ENCODE results near the gene RASA3.
"Not testable (repeated sequence)": the region's sequence is repeated elsewhere in the genome, so short reads cannot be mapped to it uniquely, and the experiment has no call there.

RASA3 gene

GRCh38 chr13:114107686-114108081, 24.7 kb downstream of the RASA3 start:
- peaks cover 6% of the 10 kb centered on the region for H3K36me3 ChIP-seq (ENCODE audit: insufficient read depth, low read length)
- H3K27me3 ChIP-seq (ENCODE audit: insufficient read depth, low read length): no peaks in the 10 kb centered on the region
- H3K9me3 ChIP-seq (ENCODE audit: low read length): no peaks in the 10 kb centered on the region
- no peak overlapping the region for H2AFZ ChIP-seq (ENCODE audit: low read depth, low read length)
- H3K4me1 ChIP-seq (ENCODE audit: insufficient read depth, low read length): peaks cover 34% of the 10 kb centered on the region
- no peak overlapping the region for H3K4me3 ChIP-seq (ENCODE audit: low read length)

- Histone ChIP-seq H3K36me3 (ENCODE audit: insufficient read depth, low read length) (peaks cover 6% of the 10 kb centered on the region), H2AFZ (ENCODE audit: low read depth, low read length) (no peak overlapping the region), H3K4me3 (ENCODE audit: low read length) (no peak overlapping the region), H3K4me1 (ENCODE audit: insufficient read depth, low read length) (peaks cover 28% of the 10 kb centered on the region), H3K9me3 (ENCODE audit: low read length) (no peaks in the 10 kb centered on the region), H3K27me3 (ENCODE audit: insufficient read depth, low read length) (no peaks in the 10 kb centered on the region)
These were observed 25.3 kb downstream of the RASA3 start for GRCh38 chr13:114106991-114107685.

- Histone ChIP-seq H3K9me3 (ENCODE audit: low read length) (no peaks in the 10 kb centered on the region), H3K4me1 (ENCODE audit: insufficient read depth, low read length) (peaks cover 22% of the 10 kb centered on the region), H3K36me3 (ENCODE audit: insufficient read depth, low read length) (peaks cover 6% of the 10 kb centered on the region), H3K27me3 (ENCODE audit: insufficient read depth, low read length) (no peaks in the 10 kb centered on the region), H2AFZ (ENCODE audit: low read depth, low read length) (no peak overlapping the region), H3K4me3 (ENCODE audit: low read length) (no peak overlapping the region)
These were observed 25.9 kb downstream of the RASA3 start for GRCh38 chr13:114106526-114106925.

GRCh38 chr13:114105521-114106225, 26.8 kb downstream of the RASA3 start:
- Histone ChIP-seq H3K36me3 (ENCODE audit: insufficient read depth, low read length) (peaks cover 6% of the 10 kb centered on the region), H3K27me3 (ENCODE audit: insufficient read depth, low read length) (no peaks in the 10 kb centered on the region), H3K9me3 (ENCODE audit: low read length) (no peaks in the 10 kb centered on the region), H2AFZ (ENCODE audit: low read depth, low read length) (no peak overlapping the region), H3K4me1 (ENCODE audit: insufficient read depth, low read length) (peaks cover 18% of the 10 kb centered on the region), H3K4me3 (ENCODE audit: low read length) (no peak overlapping the region)

DNA sequence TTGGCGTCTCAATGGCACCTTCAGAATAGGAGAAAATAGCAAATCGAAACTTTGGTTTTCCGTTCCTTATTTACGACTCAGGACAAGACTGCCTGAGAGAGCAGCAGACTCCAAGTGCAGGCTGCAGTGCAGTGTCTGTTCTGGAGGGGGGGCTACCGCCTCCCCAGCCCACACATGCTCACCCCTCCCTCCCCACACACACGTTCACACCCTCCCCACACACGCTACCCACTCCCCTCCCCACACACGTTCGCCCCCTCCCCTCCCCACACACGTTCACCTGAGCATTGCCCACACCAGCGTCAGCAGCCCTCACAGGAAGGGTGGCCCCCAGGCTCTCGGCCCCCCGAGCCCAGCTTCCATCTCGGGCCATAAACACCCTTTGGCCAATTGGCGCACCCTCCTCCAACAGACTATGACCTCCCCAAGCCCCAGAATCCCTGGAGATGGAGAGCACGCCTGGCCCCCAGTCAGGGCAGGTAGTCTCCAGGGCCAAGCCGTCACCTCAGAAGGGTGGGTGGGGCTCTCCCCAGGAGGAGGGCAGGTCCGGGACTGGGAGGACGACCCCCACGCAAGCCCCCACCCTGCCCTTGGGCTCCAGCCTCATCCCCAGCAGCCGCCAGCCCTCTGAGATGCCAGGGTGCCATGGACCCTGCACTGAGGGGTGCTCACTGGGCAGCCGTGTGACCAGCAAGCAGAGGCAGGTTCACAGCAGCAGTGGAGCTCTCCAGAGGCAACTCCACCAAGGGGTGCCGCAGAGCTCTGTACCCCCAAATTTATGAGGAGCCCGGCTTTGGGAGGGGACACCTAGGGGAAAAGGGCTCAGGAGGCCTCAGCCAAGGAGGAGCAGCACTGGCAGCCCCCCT, 27.5 kb downstream of the RASA3 start:
- H3K9me3 ChIP-seq (ENCODE audit: low read length): no peaks in the 10 kb centered on the region
- no peaks in the 10 kb centered on the region for H3K27me3 ChIP-seq (ENCODE audit: insufficient read depth, low read length)
- peaks cover 12% of the 10 kb centered on the region for H3K4me1 ChIP-seq (ENCODE audit: insufficient read depth, low read length)
- H3K36me3 ChIP-seq (ENCODE audit: insufficient read depth, low read length): peaks cover 6% of the 10 kb centered on the region
- no peak overlapping the region for H3K4me3 ChIP-seq (ENCODE audit: low read length)
- no peak overlapping the region for H2AFZ ChIP-seq (ENCODE audit: low read depth, low read length)

DNA sequence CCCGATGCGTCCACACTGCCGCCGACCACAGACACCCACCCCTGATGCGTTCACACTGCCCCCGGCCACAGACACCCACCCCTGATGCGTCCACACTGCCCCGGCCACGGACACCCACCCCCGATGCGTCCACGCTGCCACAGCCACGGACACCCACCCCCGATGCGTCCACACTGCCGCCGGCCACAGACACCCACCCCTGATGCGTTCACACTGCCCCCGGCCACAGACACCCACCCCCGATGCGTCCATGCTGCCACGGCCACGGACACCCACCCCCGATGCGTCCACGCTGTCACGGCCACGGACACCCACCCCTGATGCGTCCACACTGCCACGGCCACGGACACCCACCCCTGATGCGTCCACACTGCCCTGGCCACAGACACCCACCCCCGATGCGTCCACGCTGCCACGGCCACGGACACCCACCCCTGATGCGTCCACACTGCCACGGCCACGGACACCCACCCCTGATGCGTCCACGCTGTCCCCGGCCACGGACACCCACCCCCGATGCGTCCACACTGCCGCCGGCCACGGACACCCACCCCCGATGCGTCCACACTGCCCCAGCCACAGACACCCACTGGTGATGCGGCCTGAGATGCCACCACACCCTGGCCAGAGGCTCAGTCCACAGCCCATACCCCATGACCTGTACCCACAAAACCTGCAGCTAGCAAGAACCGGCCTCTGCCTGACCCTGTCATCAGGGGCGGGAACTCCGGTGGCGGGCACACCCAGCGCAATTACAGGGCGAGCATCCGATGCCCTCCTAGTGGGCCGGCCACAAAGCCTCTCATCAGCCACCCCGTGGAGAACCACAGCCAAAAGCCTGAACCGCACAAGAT, 28.4 kb downstream of the RASA3 start:
- Histone ChIP-seq H3K4me1 (ENCODE audit: insufficient read depth, low read length) (peaks cover 8% of the 10 kb centered on the region), H3K4me3 (ENCODE audit: low read length) (no peak overlapping the region), H3K27me3 (ENCODE audit: insufficient read depth, low read length) (no peaks in the 10 kb centered on the region), H3K36me3 (ENCODE audit: insufficient read depth, low read length) (peaks cover 6% of the 10 kb centered on the region), H2AFZ (ENCODE audit: low read depth, low read length) (no peak overlapping the region), H3K9me3 (ENCODE audit: low read length) (no peaks in the 10 kb centered on the region)

DNA sequence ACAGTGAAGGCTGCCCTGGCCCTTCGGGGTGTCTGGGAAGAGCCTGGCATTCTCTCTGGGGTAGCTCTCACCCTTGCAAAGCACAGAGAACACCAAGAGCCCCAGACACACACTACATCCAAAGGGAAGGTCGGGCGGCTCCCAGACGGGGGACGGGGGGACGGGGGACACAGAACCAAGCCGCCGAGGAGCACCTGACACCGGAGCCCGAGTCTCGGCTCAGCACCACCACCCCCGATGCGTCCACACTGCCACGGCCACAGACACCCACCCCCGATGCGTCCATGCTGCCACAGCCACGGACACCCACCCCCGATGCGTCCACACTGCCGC, 29.2 kb downstream of the RASA3 start:
- H3K27me3 ChIP-seq (ENCODE audit: insufficient read depth, low read length); H3K4me3 ChIP-seq (ENCODE audit: low read length); H2AFZ ChIP-seq (ENCODE audit: low read depth, low read length); H3K36me3 ChIP-seq (ENCODE audit: insufficient read depth, low read length); H3K9me3 ChIP-seq (ENCODE audit: low read length): not testable (repeated sequence)
- H3K4me1 ChIP-seq (ENCODE audit: insufficient read depth, low read length): peaks cover 12% of the 10 kb centered on the region

DNA sequence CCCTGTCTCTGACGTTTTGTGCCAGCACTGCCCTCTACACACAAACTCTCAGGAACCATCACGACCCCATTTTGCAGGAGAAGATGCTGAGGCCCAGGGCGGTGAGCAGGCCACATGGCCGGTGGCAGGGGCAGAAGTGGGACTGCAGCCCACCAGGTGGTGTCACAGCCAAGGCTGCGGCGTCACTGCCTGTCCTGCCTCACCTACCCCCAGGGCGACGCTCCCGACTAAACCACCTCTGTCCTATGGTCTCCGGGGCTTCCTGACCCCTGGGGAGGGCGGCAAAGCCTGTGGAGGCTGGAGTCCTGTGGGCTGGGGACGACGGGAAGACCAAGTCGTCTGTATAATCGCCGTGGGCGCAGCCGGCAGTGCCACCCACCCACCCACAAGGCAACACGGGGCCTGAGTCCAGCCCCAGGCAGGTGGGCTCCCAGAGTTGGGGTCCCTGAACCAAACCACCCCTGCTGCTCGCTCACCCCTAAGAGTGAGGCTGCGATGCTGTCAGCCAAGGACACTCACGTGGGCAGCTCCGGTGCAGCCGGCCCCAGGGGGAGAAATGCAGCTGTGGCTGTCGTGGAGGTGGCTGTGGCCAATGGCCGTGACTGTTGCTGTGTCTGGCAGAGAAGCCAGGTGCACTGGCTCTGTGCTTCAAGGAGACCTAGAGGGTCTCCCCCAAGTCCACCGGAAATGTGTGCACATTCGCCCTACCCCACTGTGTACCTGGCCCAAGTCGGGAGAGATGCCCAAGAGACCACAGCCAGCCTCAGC, 29.7 kb downstream of the RASA3 start:
- peaks cover 17% of the 10 kb centered on the region for H3K4me1 ChIP-seq (ENCODE audit: insufficient read depth, low read length)
- no peaks in the 10 kb centered on the region for H3K27me3 ChIP-seq (ENCODE audit: insufficient read depth, low read length)
- no peak overlapping the region for H2AFZ ChIP-seq (ENCODE audit: low read depth, low read length)

DNA sequence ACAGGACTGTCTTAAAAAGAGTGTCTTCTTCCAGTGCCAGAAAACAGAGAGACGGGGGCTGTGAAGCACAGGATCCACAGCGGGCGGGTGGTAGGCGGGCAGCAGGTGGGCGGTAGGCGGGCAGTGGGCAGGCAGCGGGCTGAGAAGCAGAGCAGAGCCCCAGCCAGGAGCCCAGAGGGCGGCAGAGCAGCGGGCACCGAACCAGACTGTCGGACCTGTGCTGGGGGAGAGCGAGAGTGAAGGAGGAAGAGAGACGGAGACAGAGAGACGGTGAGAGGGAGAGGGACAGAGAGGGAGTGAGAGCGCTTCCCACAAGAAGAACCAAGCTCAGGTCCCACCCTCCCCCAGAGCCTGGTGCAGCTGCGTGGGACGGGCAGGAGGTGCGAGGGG, 30.3 kb downstream of the RASA3 start:
- Histone ChIP-seq H3K36me3 (ENCODE audit: insufficient read depth, low read length) (peaks cover 3% of the 10 kb centered on the region), H2AFZ (ENCODE audit: low read depth, low read length) (no peak overlapping the region), H3K4me3 (ENCODE audit: low read length) (no peak overlapping the region), H3K4me1 (ENCODE audit: insufficient read depth, low read length) (peaks cover 23% of the 10 kb centered on the region), H3K27me3 (ENCODE audit: insufficient read depth, low read length) (no peaks in the 10 kb centered on the region), H3K9me3 (ENCODE audit: low read length) (no peaks in the 10 kb centered on the region)

More for the DNA sequence above, 29.7 kb downstream of the RASA3 start:
- peaks cover 4% of the 10 kb centered on the region for H3K36me3 ChIP-seq (ENCODE audit: insufficient read depth, low read length)
- no peak overlapping the region for H3K4me3 ChIP-seq (ENCODE audit: low read length)
- no peaks in the 10 kb centered on the region for H3K9me3 ChIP-seq (ENCODE audit: low read length)

DNA sequence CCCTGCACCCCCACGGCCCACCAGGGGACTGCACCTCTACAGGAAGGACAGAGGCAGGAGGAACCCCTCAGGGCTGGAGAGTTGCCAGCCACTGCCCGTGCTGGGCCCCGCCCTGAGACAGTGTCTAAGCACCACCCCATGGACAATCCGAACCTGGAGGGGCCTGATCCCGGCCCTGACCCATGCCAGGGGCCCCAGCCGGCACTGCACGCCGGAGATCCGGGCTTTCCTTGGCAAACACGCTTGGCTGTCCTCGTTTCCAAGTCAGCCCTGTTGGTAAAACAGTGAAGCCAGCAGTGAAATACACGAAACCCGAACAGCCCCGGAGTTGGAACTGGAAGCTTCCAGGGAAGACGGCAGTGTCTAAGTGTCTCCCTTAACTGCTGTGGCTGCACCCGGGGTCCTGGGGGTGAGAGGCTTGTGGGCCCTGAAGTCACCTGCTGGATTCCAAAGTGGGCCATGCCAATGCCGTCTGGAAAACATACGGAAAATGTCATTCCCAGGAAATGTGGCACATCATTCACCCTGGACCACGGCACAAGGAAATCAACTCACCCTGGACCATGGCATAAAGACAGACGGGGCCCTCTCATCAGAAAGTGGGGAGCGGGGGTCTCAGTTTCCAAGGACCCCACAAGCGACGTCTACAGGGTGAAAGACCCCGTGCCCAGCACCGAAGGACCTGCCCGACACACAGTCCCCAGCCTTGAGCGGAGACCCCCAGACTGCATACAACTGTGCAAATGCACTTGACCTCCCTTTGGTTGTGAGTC, 30.9 kb downstream of the RASA3 start:
- Histone ChIP-seq H3K36me3 (ENCODE audit: insufficient read depth, low read length) (no peaks in the 10 kb centered on the region), H3K27me3 (ENCODE audit: insufficient read depth, low read length) (no peaks in the 10 kb centered on the region), H3K9me3 (ENCODE audit: low read length) (no peaks in the 10 kb centered on the region), H3K4me3 (ENCODE audit: low read length) (no peak overlapping the region), H2AFZ (ENCODE audit: low read depth, low read length) (no peak overlapping the region), H3K4me1 (ENCODE audit: insufficient read depth, low read length) (peaks cover 25% of the 10 kb centered on the region)

DNA sequence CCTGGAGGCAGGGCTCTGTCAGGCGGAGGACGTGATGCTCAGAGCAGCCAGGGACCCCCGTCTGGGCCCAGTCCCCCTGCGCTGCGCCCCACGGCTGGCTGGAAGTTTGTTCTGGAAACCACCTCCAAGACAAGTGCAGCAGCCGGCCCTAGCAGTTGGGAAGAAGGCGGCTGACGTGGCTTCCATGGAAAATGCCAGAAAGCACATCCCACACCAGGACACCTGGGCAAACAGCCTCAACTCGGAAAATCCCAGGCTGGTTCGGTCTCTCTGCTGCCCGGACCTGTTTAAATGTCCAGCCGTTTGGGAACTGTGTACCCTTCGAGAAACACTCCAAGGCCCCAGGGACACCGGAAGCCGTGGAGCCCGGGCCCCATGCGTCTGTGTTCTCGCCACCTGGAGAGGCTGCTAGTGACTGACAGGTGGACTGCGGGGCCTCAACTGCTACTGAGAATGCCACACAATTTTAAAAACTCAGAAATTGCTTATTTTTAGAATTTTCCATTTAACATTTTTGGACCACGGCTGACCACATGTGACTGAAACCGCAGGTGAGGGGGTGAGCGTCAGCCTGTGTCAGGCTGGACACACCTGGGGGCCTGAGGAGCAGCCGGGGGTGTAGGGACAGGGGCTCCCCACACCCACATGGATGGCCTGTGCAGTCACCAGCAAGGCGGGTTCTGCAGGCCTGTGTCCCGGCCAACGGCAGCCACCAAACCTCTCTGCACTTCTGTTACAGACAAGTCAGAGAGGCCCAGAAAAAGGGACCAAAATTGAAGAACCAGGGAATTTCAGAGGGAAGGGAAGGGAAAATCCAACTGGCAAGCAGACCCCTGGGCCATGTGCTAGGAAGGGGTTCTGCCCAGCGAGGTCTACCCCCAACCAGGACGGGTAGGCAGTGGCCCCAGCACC, 31.7 kb downstream of the RASA3 start:
- H3K4me1 ChIP-seq (ENCODE audit: insufficient read depth, low read length): peaks cover 25% of the 10 kb centered on the region
- H3K4me3 ChIP-seq (ENCODE audit: low read length): no peak overlapping the region
- no peak overlapping the region for H2AFZ ChIP-seq (ENCODE audit: low read depth, low read length)
- no peaks in the 10 kb centered on the region for H3K9me3 ChIP-seq (ENCODE audit: low read length)
- H3K36me3 ChIP-seq (ENCODE audit: insufficient read depth, low read length): no peaks in the 10 kb centered on the region
- no peaks in the 10 kb centered on the region for H3K27me3 ChIP-seq (ENCODE audit: insufficient read depth, low read length)
